Measurements from ENCODE around the gene DENND2D. TPM values are rescaled to one million over a fixed set of nuclear protein-coding genes. Genes with fewer than 3 reads are reported as not detected.

The DENND2D gene
- total RNA-seq, 2 donors from 2014 or later, result 134 to 165 TPM

DNA sequence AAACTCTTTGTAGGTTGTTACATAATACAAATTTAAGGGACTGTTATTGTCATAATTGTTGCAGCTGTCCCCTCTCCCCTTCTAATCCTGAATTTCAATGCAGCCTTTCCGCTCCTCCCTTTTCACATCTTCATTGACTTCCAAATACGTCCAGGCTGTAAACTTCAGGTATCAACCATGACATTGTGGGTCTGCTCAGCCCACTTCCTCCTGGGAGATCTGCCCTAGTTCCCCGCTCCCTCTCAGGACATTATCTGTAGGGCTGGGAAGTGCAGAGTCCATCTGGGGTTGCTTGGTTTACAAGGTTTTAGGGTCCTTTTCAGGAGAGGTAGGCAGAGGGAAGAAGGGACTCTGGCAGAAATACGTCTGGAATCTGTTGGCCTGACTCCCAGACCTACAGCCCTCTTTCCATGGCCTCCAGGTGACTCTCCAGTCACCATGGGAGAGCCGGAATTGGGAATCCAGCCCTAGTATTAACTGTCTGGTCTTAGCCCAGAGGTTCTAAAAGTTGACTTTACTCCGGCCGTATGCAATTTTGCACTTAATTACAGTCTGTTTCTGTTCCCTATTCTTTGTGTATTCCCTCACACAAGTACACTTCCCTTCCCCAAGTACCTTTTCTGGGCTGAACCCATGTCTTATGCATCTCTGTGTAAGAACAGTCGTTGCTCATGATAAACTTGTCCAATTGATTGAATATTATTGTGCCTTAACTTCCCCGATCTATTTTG is 4.7 kb upstream of the DENND2D start:
- no peak for DNase-seq
- H3K27me3 Mint-ChIP-seq (ENCODE audit: low read depth), result no peaks in the 10 kb centered on the region
- no peak for ATAC-seq (replicated peaks in 1 of 2)
- peaks cover 0 to 2% of the 10 kb centered on the region in 2 donors for H3K36me3 Mint-ChIP-seq (ENCODE audit: insufficient read depth in 2 of 2)
- H3K4me1 Mint-ChIP-seq (ENCODE audit: low read depth), result peaks cover 83% of the 10 kb centered on the region
- H3K27ac Mint-ChIP-seq, result peak overlapping the region; percentile 59
- H3K4me3 Mint-ChIP-seq, result peak overlapping the region; percentile 93 to 98
- no peaks in the 10 kb centered on the region for H3K9me3 Mint-ChIP-seq

GRCh38 chr1:111204201-111204982 is 3.9 kb upstream of the DENND2D start:
- no peaks in the 10 kb centered on the region for H3K9me3 Mint-ChIP-seq
- H3K36me3 Mint-ChIP-seq (ENCODE audit: insufficient read depth in 2 of 2), result peaks cover 3 to 8% of the 10 kb centered on the region in 2 donors
- H3K4me3 Mint-ChIP-seq, result peak overlapping the region; percentile 93 to 98
- no peaks in the 10 kb centered on the region for H3K27me3 Mint-ChIP-seq (ENCODE audit: low read depth)
- peak; percentile 73 to 77 for ATAC-seq (replicated peaks in 1 of 2)
- peaks cover 79% of the 10 kb centered on the region for H3K4me1 Mint-ChIP-seq (ENCODE audit: low read depth)
- H3K27ac Mint-ChIP-seq, result no peak overlapping the region
- DNase-seq, result peak; percentile 76 to 83

- peak overlapping the region; percentile 93 to 98 for H3K4me3 Mint-ChIP-seq
- H3K4me1 Mint-ChIP-seq (ENCODE audit: low read depth), result peaks cover 73% of the 10 kb centered on the region
- DNase-seq (peak; percentile 88 to 90), ATAC-seq (replicated peaks in 1 of 2) (peak; percentile 53 to 62)
- no peaks in the 10 kb centered on the region for H3K9me3 Mint-ChIP-seq
- peaks cover 8 to 14% of the 10 kb centered on the region in 2 donors for H3K36me3 Mint-ChIP-seq (ENCODE audit: insufficient read depth in 2 of 2)
- no peaks in the 10 kb centered on the region for H3K27me3 Mint-ChIP-seq (ENCODE audit: low read depth)
- peak overlapping the region; percentile 97 for H3K27ac Mint-ChIP-seq
These were observed 3.3 kb upstream of the DENND2D start for GRCh38 chr1:111203681-111204200.

DNA sequence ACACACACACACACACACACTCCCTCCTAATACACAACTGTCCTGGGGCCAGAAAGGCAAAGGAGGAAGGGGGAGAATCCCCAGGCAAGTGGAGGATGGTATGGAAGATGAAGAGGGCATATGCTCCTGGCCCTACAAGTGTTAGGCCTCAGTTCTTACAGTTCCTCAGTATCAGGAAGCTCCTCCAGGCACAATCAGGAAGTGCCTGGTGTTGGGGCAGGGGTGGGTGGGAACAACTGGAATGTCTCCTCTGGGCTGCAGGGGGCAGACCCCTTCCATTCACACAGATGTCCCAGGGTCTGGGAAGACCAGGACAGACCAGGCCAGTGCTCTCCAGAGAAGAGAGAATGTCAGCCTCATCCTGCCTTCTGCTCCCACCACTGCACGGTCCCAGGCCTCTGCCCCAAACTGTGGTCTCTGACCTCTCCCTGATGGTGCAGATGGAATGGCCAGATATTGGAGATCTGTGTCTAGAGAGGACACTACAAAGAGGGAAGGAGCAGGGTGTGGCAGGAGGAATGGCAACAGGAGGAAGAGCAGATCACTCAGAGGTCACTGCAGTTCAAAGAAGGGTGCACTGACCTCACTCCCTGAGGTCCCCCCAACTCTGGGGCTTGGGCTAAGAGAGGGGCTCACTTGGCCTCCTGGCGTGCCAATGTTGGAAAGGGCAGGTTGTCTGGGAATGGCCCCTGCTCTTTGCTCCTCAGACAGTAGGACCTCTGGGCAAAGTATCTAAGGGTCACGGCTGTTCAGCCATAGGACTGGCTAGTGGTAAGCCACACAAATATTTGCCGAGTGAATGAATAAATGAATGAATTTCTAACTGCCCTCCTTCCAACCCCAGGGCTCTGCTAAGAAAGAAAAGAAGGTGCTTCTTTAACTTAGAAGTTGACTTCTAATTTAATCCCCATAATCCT is 2.5 kb upstream of the DENND2D start:
- ATAC-seq (replicated peaks in 1 of 2), result no peak
- Mint-ChIP-seq H3K9me3 (no peaks in the 10 kb centered on the region), H3K27me3 (ENCODE audit: low read depth) (no peaks in the 10 kb centered on the region), H3K4me1 (ENCODE audit: low read depth) (peaks cover 73% of the 10 kb centered on the region), H3K4me3 (peak overlapping the region; percentile 93 to 98), H3K27ac (peak overlapping the region; percentile 97), H3K36me3 (ENCODE audit: insufficient read depth in 2 of 2) (peaks cover 16 to 21% of the 10 kb centered on the region in 2 donors)
- DNase-seq, result no peak

DNA sequence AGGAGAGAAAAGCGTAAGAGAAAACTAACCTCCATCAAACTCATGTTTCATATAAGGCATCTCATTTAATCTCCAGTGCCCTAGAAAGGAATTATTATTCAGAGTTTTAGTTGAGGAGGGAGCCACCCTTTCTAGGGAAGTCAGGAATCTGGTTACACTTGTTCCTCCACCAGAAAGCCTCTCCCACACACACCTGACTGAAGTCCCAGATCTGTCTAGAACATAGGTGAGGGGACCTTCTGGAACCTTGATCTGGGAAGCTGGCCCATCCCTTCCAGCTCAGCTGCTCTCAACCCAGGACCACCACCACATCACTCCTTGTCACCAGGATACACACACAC is 1.9 kb upstream of the DENND2D start:
- H3K9me3 Mint-ChIP-seq, result no peaks in the 10 kb centered on the region

DNA sequence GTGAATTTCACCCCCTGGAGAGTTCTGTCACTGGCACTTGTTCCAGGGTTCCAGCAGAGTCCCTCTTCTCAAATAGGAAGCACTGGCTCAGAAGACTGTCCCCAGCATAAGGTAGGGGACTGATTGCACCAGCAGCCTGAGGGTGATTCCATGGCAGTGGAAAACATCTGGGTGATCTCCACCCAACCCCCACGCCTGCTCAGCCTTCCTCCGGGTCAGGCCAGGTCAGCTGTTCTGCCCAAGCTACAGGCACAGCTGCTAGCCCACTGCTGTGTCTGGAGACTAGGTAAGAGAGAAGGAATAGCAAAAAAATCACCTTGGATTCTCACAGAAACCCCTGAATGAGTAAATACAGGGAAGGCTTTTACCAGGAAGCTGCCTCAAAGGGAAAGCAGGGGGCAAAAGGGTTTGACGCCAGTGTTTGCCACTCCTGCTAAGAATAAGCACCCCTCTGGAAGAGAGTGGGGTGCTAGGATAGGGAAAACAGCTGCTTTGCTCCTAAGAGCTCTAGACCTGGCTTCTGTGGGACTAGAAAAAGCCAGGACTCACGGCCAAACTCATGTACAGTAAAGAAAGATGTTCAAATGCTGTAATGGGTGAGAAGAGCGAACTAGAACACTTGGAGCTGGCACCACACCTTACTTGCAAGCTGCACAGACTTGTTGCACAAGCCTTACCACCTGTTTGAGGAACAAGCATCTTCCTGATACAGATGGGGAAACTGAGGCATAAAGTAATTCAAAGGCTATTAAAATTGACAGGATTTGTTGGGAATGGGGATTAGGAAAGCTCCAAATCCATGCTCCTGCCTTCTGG is 1.0 kb upstream of the DENND2D start:
- Mint-ChIP-seq H3K4me1 (ENCODE audit: low read depth) (peaks cover 76% of the 10 kb centered on the region), H3K4me3 (peak overlapping the region; percentile 93 to 98), H3K36me3 (ENCODE audit: insufficient read depth in 2 of 2) (peaks cover 25 to 36% of the 10 kb centered on the region in 2 donors), H3K27me3 (ENCODE audit: low read depth) (no peaks in the 10 kb centered on the region), H3K9me3 (no peaks in the 10 kb centered on the region), H3K27ac (peak overlapping the region; percentile 97)
- ATAC-seq (replicated peaks in 1 of 2) (no peak), DNase-seq (no peak)

More for the DNA sequence above, 1.9 kb upstream of the DENND2D start:
- Mint-ChIP-seq H3K36me3 (ENCODE audit: insufficient read depth in 2 of 2) (peaks cover 18 to 27% of the 10 kb centered on the region in 2 donors), H3K27me3 (ENCODE audit: low read depth) (no peaks in the 10 kb centered on the region), H3K4me3 (peak overlapping the region; percentile 93 to 98), H3K4me1 (ENCODE audit: low read depth) (peaks cover 74% of the 10 kb centered on the region), H3K27ac (peak overlapping the region; percentile 97)
- no peak for ATAC-seq (replicated peaks in 1 of 2)
- no peak for DNase-seq

- H3K36me3 Mint-ChIP-seq (ENCODE audit: insufficient read depth in 2 of 2), result peaks cover 29 to 42% of the 10 kb centered on the region in 2 donors
- H3K4me3 Mint-ChIP-seq, result peak overlapping the region; percentile 93 to 98
- H3K27ac Mint-ChIP-seq, result peak overlapping the region; percentile 97
- DNase-seq, result no peak
- no peaks in the 10 kb centered on the region for H3K9me3 Mint-ChIP-seq
- no peaks in the 10 kb centered on the region for H3K27me3 Mint-ChIP-seq (ENCODE audit: low read depth)
- ATAC-seq (replicated peaks in 1 of 2), result no peak
- H3K4me1 Mint-ChIP-seq (ENCODE audit: low read depth), result peaks cover 76% of the 10 kb centered on the region
These were observed 336 bp upstream of the DENND2D start for GRCh38 chr1:111200802-111201161.

- H3K36me3 Mint-ChIP-seq (ENCODE audit: insufficient read depth in 2 of 2), result peaks cover 31 to 55% of the 10 kb centered on the region in 2 donors
- peak in 1 of 2 donors; percentile 14 for ATAC-seq (replicated peaks in 1 of 2)
- H3K4me1 Mint-ChIP-seq (ENCODE audit: low read depth), result peaks cover 78% of the 10 kb centered on the region
- no peak for DNase-seq
- peak overlapping the region; percentile 97 for H3K27ac Mint-ChIP-seq
- no peaks in the 10 kb centered on the region for H3K9me3 Mint-ChIP-seq
- peak overlapping the region; percentile 93 to 98 for H3K4me3 Mint-ChIP-seq
- no peaks in the 10 kb centered on the region for H3K27me3 Mint-ChIP-seq (ENCODE audit: low read depth)
These were observed 1.1 kb downstream of the DENND2D start for GRCh38 chr1:111199329-111199728.

- H3K36me3 Mint-ChIP-seq (ENCODE audit: insufficient read depth in 2 of 2), result peaks cover 34 to 59% of the 10 kb centered on the region in 2 donors
- ATAC-seq (replicated peaks in 1 of 2), result no peak
These were observed 1.6 kb downstream of the DENND2D start for GRCh38 chr1:111198836-111199235.

DNA sequence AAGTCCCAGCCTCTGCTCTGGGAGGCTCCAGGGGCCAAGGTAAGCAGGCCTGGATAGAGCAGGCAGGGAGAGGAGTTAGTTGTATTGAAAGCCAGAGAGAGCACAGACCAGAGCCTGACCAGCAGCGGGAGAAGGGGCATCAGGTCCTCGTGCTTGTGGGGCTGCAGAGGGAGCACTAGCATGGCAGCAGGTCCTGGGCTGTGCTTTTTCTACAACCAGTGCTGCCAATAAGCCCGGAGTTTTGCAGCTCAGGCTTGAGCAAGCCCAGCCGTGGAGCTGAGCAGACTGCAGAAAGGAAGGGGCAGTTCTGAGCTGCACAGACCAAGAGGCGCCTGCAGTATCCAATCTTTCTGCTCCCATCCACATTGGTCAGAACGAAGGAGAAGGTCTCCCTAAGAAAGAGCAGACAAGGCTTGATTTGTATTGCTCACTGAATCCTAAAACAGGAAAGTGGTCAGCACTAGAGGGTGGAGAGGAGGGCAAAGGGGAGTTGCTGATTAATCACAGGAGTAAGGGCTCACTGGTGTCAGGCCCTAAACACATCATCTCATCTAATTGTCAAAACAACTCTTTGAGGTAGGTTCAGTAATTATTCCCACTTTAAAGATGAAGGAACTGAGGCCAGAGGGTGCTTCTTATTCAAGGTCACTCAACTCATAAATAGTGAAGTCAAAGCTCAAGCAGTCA is 2.7 kb downstream of the DENND2D start:
- H3K4me3 Mint-ChIP-seq, result peak overlapping the region; percentile 93 to 98
- H3K4me1 Mint-ChIP-seq (ENCODE audit: low read depth), result peaks cover 88% of the 10 kb centered on the region
- peak overlapping the region; percentile 97 for H3K27ac Mint-ChIP-seq
- DNase-seq (peak in 1 of 2 donors; percentile 67), ATAC-seq (replicated peaks in 1 of 2) (peak; percentile 50 to 54)
- no peaks in the 10 kb centered on the region for H3K9me3 Mint-ChIP-seq
- H3K27me3 Mint-ChIP-seq (ENCODE audit: low read depth), result no peaks in the 10 kb centered on the region
- peaks cover 40 to 64% of the 10 kb centered on the region in 2 donors for H3K36me3 Mint-ChIP-seq (ENCODE audit: insufficient read depth in 2 of 2)

More at GRCh38 chr1:111198836-111199235, 1.6 kb downstream of the DENND2D start:
- Mint-ChIP-seq H3K27me3 (ENCODE audit: low read depth) (no peaks in the 10 kb centered on the region), H3K4me3 (peak overlapping the region; percentile 93 to 98), H3K4me1 (ENCODE audit: low read depth) (peaks cover 83% of the 10 kb centered on the region), H3K27ac (peak overlapping the region; percentile 97), H3K9me3 (no peaks in the 10 kb centered on the region)
- no peak for DNase-seq

DNA sequence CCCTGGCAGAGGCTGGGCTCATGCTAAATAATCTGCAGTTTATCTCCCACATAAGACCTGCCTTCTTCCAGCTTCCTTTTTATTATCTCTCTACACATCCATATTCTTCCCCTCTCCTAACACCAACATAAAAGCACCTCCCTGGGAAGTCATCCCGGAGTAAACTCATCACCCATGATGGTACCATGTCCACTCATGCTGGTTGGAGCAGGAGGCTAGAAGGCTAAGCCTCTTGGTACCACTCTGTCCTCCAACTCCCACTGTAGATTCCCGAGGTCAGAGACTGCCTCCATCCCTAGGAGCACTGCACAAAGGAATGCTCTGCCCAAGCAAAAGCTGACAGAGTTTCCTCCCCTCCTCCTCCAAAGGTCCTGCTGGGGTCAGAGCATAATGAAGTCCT is 4.2 kb downstream of the DENND2D start:
- Mint-ChIP-seq H3K4me3 (peak overlapping the region; percentile 93 to 98), H3K27me3 (ENCODE audit: low read depth) (no peaks in the 10 kb centered on the region), H3K27ac (peak overlapping the region; percentile 99), H3K4me1 (ENCODE audit: low read depth) (peaks cover 83% of the 10 kb centered on the region), H3K36me3 (ENCODE audit: insufficient read depth in 2 of 2) (peaks cover 42 to 71% of the 10 kb centered on the region in 2 donors), H3K9me3 (no peaks in the 10 kb centered on the region)
- DNase-seq, result no peak
- no peak for ATAC-seq (replicated peaks in 1 of 2)

Data from activated T-cell treated with anti-CD3 and anti-CD28 coated beads, Interleukin-2, amount 50 U/mL, for 72 hours (primary cell).